ENCODE data around the gene ZNF512B. TPM values are rescaled to one million over a fixed set of nuclear protein-coding genes. Genes with fewer than 3 reads are reported as not detected.
"Not testable (repeated sequence)": the region's sequence is repeated elsewhere in the genome, so short reads cannot be mapped to it uniquely, and the experiment has no call there.

ZNF512B gene
- total RNA-seq, 1 donor from 2014 or later, result 37.2 TPM

- Mint-ChIP-seq H3K9me3 (ENCODE audit: low read depth) (no peaks in the 10 kb centered on the region), H3K4me3 (ENCODE audit: unreplicated experiment) (peak overlapping the region; percentile 37), H3K36me3 (ENCODE audit: low read depth) (no peaks in the 10 kb centered on the region), H3K4me1 (ENCODE audit: low read depth) (peaks cover 45% of the 10 kb centered on the region), H3K27me3 (ENCODE audit: low read depth) (no peaks in the 10 kb centered on the region), H3K27ac (ENCODE audit: unreplicated experiment) (peak overlapping the region; percentile 8)
- no peak for DNase-seq (ENCODE audit: low spot score)
- TF ChIP-seq, protein P1, sequence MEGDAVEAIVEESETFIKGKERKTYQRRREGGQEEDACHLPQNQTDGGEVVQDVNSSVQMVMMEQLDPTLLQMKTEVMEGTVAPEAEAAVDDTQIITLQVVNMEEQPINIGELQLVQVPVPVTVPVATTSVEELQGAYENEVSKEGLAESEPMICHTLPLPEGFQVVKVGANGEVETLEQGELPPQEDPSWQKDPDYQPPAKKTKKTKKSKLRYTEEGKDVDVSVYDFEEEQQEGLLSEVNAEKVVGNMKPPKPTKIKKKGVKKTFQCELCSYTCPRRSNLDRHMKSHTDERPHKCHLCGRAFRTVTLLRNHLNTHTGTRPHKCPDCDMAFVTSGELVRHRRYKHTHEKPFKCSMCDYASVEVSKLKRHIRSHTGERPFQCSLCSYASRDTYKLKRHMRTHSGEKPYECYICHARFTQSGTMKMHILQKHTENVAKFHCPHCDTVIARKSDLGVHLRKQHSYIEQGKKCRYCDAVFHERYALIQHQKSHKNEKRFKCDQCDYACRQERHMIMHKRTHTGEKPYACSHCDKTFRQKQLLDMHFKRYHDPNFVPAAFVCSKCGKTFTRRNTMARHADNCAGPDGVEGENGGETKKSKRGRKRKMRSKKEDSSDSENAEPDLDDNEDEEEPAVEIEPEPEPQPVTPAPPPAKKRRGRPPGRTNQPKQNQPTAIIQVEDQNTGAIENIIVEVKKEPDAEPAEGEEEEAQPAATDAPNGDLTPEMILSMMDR (IDR thresholded peaks at IDR 0.05), result no peak
These were observed 7.4 kb upstream of the ZNF512B start for GRCh38 chr20:63976980-63977738.

DNA sequence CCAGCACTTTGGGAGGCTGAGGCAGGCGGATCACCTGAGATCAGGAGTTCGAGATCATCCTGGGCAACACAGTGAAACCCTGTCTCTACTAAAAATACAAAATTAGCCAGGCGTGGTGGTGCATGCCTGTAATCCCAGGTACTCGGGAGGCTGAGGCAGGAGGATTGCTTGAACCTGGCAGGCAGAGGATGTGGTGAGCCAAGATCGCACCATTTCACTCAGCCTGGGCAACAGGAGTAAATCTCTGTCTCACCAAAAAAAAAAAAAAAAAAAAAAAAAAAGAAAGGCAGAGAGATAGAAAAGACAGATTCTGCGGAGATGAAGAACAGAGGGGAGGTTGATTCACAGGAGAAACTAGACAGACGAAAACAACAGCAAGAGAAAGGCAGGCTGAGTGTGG, 6.8 kb upstream of the ZNF512B start:
- not testable (repeated sequence) for H3K36me3 Mint-ChIP-seq (ENCODE audit: low read depth); H3K4me3 Mint-ChIP-seq (ENCODE audit: unreplicated experiment)
- peaks cover 40% of the 10 kb centered on the region for H3K4me1 Mint-ChIP-seq (ENCODE audit: low read depth)

GRCh38 chr20:63974402-63975200, 4.9 kb upstream of the ZNF512B start:
- H3K27ac Mint-ChIP-seq (ENCODE audit: unreplicated experiment), result peak overlapping the region; percentile 14
- TF ChIP-seq, protein P1 (IDR thresholded peaks at IDR 0.05), result no peak
- no peaks in the 10 kb centered on the region for H3K9me3 Mint-ChIP-seq (ENCODE audit: low read depth)
- peak; percentile 85 for DNase-seq (ENCODE audit: low spot score)
- H3K4me1 Mint-ChIP-seq (ENCODE audit: low read depth), result peaks cover 26% of the 10 kb centered on the region
- H3K27me3 Mint-ChIP-seq (ENCODE audit: low read depth), result no peaks in the 10 kb centered on the region
- no peak overlapping the region for H3K4me3 Mint-ChIP-seq (ENCODE audit: unreplicated experiment)
- no peaks in the 10 kb centered on the region for H3K36me3 Mint-ChIP-seq (ENCODE audit: low read depth)

More for the DNA sequence above, 6.8 kb upstream of the ZNF512B start:
- not testable (repeated sequence) for H3K27me3 Mint-ChIP-seq (ENCODE audit: low read depth); DNase-seq (ENCODE audit: low spot score); H3K9me3 Mint-ChIP-seq (ENCODE audit: low read depth); H3K27ac Mint-ChIP-seq (ENCODE audit: unreplicated experiment)

DNA sequence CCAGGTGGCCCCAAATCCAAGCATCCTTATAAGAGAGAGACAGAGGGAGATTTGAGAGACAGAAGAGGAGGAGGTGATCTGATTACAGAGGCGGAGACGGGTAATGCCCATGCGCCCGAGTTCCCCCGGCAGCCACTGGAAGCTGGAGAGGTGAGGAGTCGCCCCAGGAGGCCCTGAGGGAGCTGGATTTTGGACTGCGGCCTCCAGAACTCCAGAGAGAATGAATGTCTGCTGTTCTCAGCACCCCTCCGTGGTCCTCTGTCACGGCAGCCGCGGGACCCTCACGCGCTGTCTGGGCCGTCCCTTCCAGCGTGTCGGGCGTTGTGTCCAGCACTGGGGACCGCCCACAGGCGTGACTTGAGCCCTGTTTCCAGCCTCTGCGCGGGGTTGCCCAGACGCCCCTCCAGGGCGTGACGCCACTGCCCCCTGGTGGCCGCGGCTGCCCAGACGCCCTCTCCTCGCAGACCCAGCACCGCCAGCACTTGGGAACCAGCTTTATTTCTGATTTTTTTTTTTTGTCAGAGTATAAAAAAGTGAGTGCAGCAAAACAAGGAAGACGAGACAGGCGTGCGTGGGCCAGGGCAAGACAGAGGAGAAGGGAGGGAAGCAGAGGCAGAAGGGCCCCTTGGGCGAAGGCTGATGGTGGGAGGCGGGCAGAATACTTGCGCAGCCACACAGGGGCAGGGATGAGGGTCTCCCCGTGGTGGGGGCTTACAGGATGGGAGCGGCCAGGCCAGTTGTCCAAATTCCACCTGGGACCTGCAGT, 4.1 kb upstream of the ZNF512B start:
- Mint-ChIP-seq H3K27ac (ENCODE audit: unreplicated experiment) (peak overlapping the region; percentile 79), H3K4me3 (ENCODE audit: unreplicated experiment) (peak overlapping the region; percentile 64), H3K27me3 (ENCODE audit: low read depth) (no peaks in the 10 kb centered on the region), H3K9me3 (ENCODE audit: low read depth) (no peaks in the 10 kb centered on the region), H3K36me3 (ENCODE audit: low read depth) (no peaks in the 10 kb centered on the region), H3K4me1 (ENCODE audit: low read depth) (peaks cover 28% of the 10 kb centered on the region)
- TF ChIP-seq, protein P1 (IDR thresholded peaks at IDR 0.05), result peak; percentile 99
- DNase-seq (ENCODE audit: low spot score), result peak; percentile 95

DNA sequence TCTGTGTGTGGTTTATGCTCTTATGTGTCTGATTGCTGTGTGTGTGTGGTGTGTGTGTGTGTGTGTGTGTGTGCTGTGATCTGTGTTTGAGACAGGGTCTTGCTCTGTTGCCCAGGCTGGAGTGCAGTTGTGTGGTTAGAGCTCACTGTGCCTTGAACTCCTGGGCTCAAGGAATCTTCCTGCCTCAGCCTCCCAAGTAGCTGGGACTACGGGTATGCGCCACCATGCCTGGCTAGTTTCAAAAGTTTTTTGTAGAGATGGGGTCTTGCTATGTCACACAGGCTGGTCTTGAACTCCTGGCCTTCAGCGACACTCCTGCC, 3.4 kb upstream of the ZNF512B start:
- TF ChIP-seq, protein P1 (IDR thresholded peaks at IDR 0.05), result no peak
- no peak for DNase-seq (ENCODE audit: low spot score)
- Mint-ChIP-seq H3K9me3 (ENCODE audit: low read depth) (no peaks in the 10 kb centered on the region), H3K4me1 (ENCODE audit: low read depth) (peaks cover 30% of the 10 kb centered on the region), H3K27me3 (ENCODE audit: low read depth) (no peaks in the 10 kb centered on the region), H3K4me3 (ENCODE audit: unreplicated experiment) (peak overlapping the region; percentile 64), H3K27ac (ENCODE audit: unreplicated experiment) (peak overlapping the region; percentile 79), H3K36me3 (ENCODE audit: low read depth) (no peaks in the 10 kb centered on the region)
